ENCODE measurements around the gene NOS1AP.

- TF ChIP-seq GATA3 (IDR thresholded peaks at IDR 0.05; ENCODE audit: low read depth, low read length): no peak
- no peak for TF ChIP-seq GATA2 (IDR thresholded peaks at IDR 0.05; ENCODE audit: low read depth, low read length)
These were observed 200.7 kb downstream of the NOS1AP start for GRCh38 chr1:162270016-162270770.
